Activated naive CD8-positive, alpha-beta T cell treated with anti-CD3 and anti-CD28 coated beads, Interleukin-2, amount 10 ng/mL, durations not matched to agents 7 days and 5 days (primary cell): ENCODE measurements around the gene SCTR. TPM values are rescaled to one million over a fixed set of nuclear protein-coding genes. Genes with fewer than 3 reads are reported as not detected.

Experiments
- ATAC-seq: fragments of 150-1000 bp; cut with Tn5 transposase; one replicate; pipeline ENCODE4 v1.10.0; 2021; ENCODE audit warnings: low read depth, moderate library complexity
- POLR2A ChIA-PET: fragments of 350-600 bp; sonication (Branson Sonifier 250); formaldehyde crosslinking; loops from one replicate; lab custom pipeline; 2021; ENCODE audit warnings: antibody characterized with exemption; lab: Charles Lee
- DNase-seq: peaks from one replicate; pipeline ENCODE4 v3.0.0; 2021
- H3K27ac Mint-ChIP-seq: one replicate; pipeline ENCODE4 v1.8.0; 2022; ENCODE audit warnings: mild to moderate bottlenecking, mixed read lengths
- H3K27me3 Mint-ChIP-seq: one replicate; pipeline ENCODE4 v1.8.0; 2022; ENCODE audit warnings: mild to moderate bottlenecking, moderate library complexity, mixed read lengths
- H3K36me3 Mint-ChIP-seq: one replicate; pipeline ENCODE4 v1.8.0; 2021; ENCODE audit warnings: mild to moderate bottlenecking, mixed read lengths
- H3K4me1 Mint-ChIP-seq: one replicate; pipeline ENCODE4 v1.8.0; 2021; ENCODE audit warnings: mixed read lengths
- H3K4me3 Mint-ChIP-seq: one replicate; pipeline ENCODE4 v1.8.0; 2022; ENCODE audit warnings: mild to moderate bottlenecking, moderate library complexity, mixed read lengths
- H3K9me3 Mint-ChIP-seq: one replicate; pipeline ENCODE4 v1.8.0; 2021; ENCODE audit warnings: mixed read lengths
- total RNA-seq, 2 experiments: library from RNA; stranded (reverse); gene quantifications; one replicate each; pipeline ENCODE4 v1.2.3, GENCODE V29; 2021

The SCTR gene
- total RNA-seq, 2 experiments from 2014 or later, result not detected

GRCh38 chr2:119481501-119482455 is 42.5 kb downstream of the SCTR start:
- peaks cover 3% of the 10 kb centered on the region for H3K27me3 Mint-ChIP-seq
- H3K4me3 Mint-ChIP-seq, result no peak overlapping the region

DNA sequence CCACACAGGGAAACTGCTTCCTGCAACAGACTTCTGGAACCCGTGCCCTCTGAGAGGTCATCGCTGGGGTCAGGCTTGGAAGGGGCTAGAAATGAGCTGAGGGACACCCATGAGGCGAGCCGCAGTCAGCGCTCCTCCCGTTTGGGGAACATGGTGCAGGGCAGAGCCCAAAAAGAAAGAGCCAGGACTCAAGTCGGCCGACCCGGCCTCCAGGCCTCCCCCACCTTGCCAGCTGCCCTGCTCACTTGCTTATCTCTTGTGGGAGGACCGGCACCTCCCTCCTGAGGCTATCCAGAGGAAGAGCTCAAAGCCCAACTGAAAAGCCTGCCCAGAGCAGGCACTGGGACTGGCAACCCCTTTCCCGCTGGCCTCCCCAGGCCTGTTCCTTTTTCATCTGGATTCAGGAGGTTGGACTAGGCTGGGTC is 43.6 kb downstream of the SCTR start:
- Mint-ChIP-seq H3K9me3 (no peaks in the 10 kb centered on the region), H3K4me3 (no peak overlapping the region), H3K4me1 (no peaks in the 10 kb centered on the region), H3K27ac (no peak overlapping the region), H3K27me3 (peaks cover 3% of the 10 kb centered on the region), H3K36me3 (no peaks in the 10 kb centered on the region)
- POLR2A ChIA-PET, result no interaction called here
- no peak for DNase-seq
- no peak for ATAC-seq

More at GRCh38 chr2:119481501-119482455, 42.5 kb downstream of the SCTR start:
- POLR2A ChIA-PET, result no interaction called here
- H3K9me3 Mint-ChIP-seq, result no peaks in the 10 kb centered on the region
- H3K27ac Mint-ChIP-seq, result no peak overlapping the region
- H3K36me3 Mint-ChIP-seq, result no peaks in the 10 kb centered on the region
- no peak for DNase-seq
- no peak for ATAC-seq
- no peaks in the 10 kb centered on the region for H3K4me1 Mint-ChIP-seq

DNA sequence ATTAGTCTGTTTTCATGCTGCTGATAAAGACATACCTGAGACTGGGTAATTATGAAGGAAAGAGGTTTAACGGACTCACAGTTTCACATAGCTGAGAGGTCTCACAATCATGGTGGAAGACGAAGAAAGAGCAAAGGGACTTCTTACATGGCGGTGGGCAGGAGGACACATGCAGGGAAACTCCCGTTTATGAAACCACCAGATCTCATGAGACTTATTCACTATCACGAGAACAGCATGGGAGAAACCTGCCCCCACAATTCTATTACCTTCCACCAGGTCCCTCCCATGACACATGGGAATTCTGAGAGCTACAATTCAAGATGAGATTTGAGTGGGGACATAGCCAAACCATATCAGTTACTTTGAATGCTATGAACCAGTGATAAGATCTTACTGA is 44.1 kb downstream of the SCTR start:
- Mint-ChIP-seq H3K27me3 (peaks cover 3% of the 10 kb centered on the region), H3K4me1 (no peaks in the 10 kb centered on the region), H3K4me3 (no peak overlapping the region), H3K36me3 (no peaks in the 10 kb centered on the region), H3K27ac (no peak overlapping the region), H3K9me3 (no peaks in the 10 kb centered on the region)
- DNase-seq, result no peak
- no peak for ATAC-seq
- POLR2A ChIA-PET, result no interaction called here

GRCh38 chr2:119478978-119479295 is 45.3 kb downstream of the SCTR start:
- DNase-seq (no peak), ATAC-seq (no peak)
- POLR2A ChIA-PET, result no interaction called here
- no peak overlapping the region for H3K27ac Mint-ChIP-seq
- H3K4me1 Mint-ChIP-seq, result no peaks in the 10 kb centered on the region
- no peaks in the 10 kb centered on the region for H3K36me3 Mint-ChIP-seq
- H3K4me3 Mint-ChIP-seq, result no peak overlapping the region
- no peaks in the 10 kb centered on the region for H3K27me3 Mint-ChIP-seq
- no peaks in the 10 kb centered on the region for H3K9me3 Mint-ChIP-seq

GRCh38 chr2:119478188-119478977 is 45.9 kb downstream of the SCTR start:
- DNase-seq, result no peak
- H3K36me3 Mint-ChIP-seq, result no peaks in the 10 kb centered on the region
- H3K27me3 Mint-ChIP-seq, result no peaks in the 10 kb centered on the region
- no peaks in the 10 kb centered on the region for H3K9me3 Mint-ChIP-seq
- H3K27ac Mint-ChIP-seq, result no peak overlapping the region
- POLR2A ChIA-PET, result no interaction called here
- ATAC-seq, result no peak
- H3K4me1 Mint-ChIP-seq, result no peaks in the 10 kb centered on the region
- no peak overlapping the region for H3K4me3 Mint-ChIP-seq

DNA sequence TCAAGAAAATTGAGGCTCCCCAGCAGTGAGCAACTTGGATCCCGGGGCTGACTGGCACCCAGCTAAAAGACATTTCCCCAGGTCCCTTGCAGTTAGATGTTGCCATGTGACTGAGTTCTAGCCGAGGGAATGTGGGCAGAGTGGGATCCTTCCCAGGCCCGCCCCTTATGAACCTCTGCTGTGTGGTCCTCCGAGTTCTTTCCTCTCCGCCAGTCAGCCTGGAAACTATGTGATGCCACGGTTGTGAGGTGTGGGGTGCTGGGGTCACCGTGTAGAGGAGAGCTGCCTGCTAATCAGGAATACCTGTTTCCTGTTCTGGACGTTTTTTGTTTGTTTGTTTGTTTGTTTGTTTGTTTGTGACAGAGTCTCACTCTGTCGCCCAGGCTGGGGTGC is 47.2 kb downstream of the SCTR start:
- no peak for ATAC-seq
- H3K27me3 Mint-ChIP-seq, result no peaks in the 10 kb centered on the region

GRCh38 chr2:119476301-119477112 is 47.8 kb downstream of the SCTR start:
- H3K4me1 Mint-ChIP-seq, result no peaks in the 10 kb centered on the region
- no peak overlapping the region for H3K4me3 Mint-ChIP-seq
- no peaks in the 10 kb centered on the region for H3K27me3 Mint-ChIP-seq
- ATAC-seq, result peak; percentile 72
- no peaks in the 10 kb centered on the region for H3K9me3 Mint-ChIP-seq
- POLR2A ChIA-PET, result no interaction called here
- DNase-seq, result peak; percentile 63
- no peak overlapping the region for H3K27ac Mint-ChIP-seq
- no peaks in the 10 kb centered on the region for H3K36me3 Mint-ChIP-seq

More for the DNA sequence above, 47.2 kb downstream of the SCTR start:
- Mint-ChIP-seq H3K4me3 (no peak overlapping the region), H3K9me3 (no peaks in the 10 kb centered on the region), H3K36me3 (no peaks in the 10 kb centered on the region), H3K27ac (no peak overlapping the region), H3K4me1 (no peaks in the 10 kb centered on the region)
- POLR2A ChIA-PET, result no interaction called here
- no peak for DNase-seq

GRCh38 chr2:119475857-119476244 is 48.4 kb downstream of the SCTR start:
- Mint-ChIP-seq H3K27me3 (no peaks in the 10 kb centered on the region), H3K27ac (no peak overlapping the region), H3K36me3 (no peaks in the 10 kb centered on the region), H3K4me1 (no peaks in the 10 kb centered on the region), H3K4me3 (no peak overlapping the region), H3K9me3 (no peaks in the 10 kb centered on the region)
- POLR2A ChIA-PET, result no interaction called here
- DNase-seq, result no peak
- no peak for ATAC-seq

DNA sequence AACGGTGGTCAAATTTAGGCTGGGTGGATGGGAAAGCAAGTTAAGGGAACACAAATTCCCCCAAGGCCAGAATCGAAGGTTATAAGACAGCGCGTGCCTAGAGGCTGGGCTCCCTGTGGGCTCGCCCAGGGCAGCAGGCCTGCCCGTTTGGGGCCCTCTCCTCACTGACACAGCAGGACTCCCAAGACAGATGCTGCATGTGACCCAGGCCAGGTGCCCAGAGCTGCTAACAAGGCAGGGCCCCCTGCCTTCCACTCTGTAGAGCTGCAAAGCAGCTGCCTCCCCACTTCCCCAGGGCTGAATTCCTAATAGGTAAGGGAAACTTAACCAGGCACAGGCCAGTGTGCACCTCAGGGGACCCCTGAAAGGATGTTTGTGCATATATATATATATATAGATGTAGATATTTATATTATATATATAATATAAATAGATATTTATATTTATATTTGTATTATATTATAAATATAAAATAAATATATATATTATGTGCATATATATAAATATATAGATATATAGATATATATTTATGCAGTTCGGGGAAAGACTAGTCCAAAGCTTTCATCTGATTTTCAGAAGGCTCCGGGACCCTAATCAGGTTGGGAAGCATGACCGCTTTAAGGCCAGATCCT is 48.9 kb downstream of the SCTR start:
- no peaks in the 10 kb centered on the region for H3K4me1 Mint-ChIP-seq
- DNase-seq (no peak), ATAC-seq (no peak)
- H3K36me3 Mint-ChIP-seq, result no peaks in the 10 kb centered on the region
- H3K9me3 Mint-ChIP-seq, result no peaks in the 10 kb centered on the region
- no peaks in the 10 kb centered on the region for H3K27me3 Mint-ChIP-seq
- POLR2A ChIA-PET, result no interaction called here
- H3K4me3 Mint-ChIP-seq, result no peak overlapping the region
- H3K27ac Mint-ChIP-seq, result no peak overlapping the region

- no peak overlapping the region for H3K27ac Mint-ChIP-seq
- no peak overlapping the region for H3K4me3 Mint-ChIP-seq
- H3K9me3 Mint-ChIP-seq, result no peaks in the 10 kb centered on the region
- POLR2A ChIA-PET, result no interaction called here
- H3K36me3 Mint-ChIP-seq, result no peaks in the 10 kb centered on the region
- H3K27me3 Mint-ChIP-seq, result no peaks in the 10 kb centered on the region
- H3K4me1 Mint-ChIP-seq, result no peaks in the 10 kb centered on the region
- DNase-seq (no peak), ATAC-seq (no peak)
Observed at GRCh38 chr2:119474371-119475224, 49.7 kb downstream of the SCTR start.

- H3K9me3 Mint-ChIP-seq, result no peaks in the 10 kb centered on the region
- ATAC-seq (no peak), DNase-seq (no peak)
- no peaks in the 10 kb centered on the region for H3K4me1 Mint-ChIP-seq
- no peak overlapping the region for H3K27ac Mint-ChIP-seq
- H3K4me3 Mint-ChIP-seq, result no peak overlapping the region
- POLR2A ChIA-PET, result interaction anchor here (0.6 kb wide), 1 partner anchor 189 kb away, joined by 3 read pairs; no protein-coding TSS in a partner anchor
- no peaks in the 10 kb centered on the region for H3K36me3 Mint-ChIP-seq
- no peaks in the 10 kb centered on the region for H3K27me3 Mint-ChIP-seq
Observed at GRCh38 chr2:119473621-119474370, 50.5 kb downstream of the SCTR start.

DNA sequence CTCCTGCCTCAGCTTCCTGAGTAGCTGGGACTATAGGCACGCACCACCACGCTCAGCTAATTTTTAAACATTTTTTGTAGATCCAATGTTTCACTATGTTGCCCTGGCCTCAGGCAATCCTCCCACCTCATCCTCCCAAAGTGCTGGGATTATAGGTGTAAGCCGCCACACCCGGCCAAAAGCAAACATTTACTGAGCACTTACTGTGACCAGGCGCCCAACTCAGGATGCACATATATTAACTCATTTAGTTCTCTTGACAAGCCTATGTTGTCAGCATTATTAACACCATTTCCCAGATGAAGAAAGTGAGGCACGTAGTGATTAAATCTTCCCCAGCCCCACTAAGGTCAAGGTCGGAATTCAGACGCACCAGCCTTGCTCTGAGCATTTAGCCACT is 51.5 kb downstream of the SCTR start:
- H3K36me3 Mint-ChIP-seq, result no peaks in the 10 kb centered on the region
- ATAC-seq, result no peak
- H3K4me1 Mint-ChIP-seq, result no peaks in the 10 kb centered on the region
- no peak for DNase-seq
- H3K4me3 Mint-ChIP-seq, result no peak overlapping the region
- H3K9me3 Mint-ChIP-seq, result no peaks in the 10 kb centered on the region
- POLR2A ChIA-PET, result no interaction called here
- H3K27ac Mint-ChIP-seq, result no peak overlapping the region
- H3K27me3 Mint-ChIP-seq, result no peaks in the 10 kb centered on the region
